H1 (cell line): ENCODE measurements around the gene QRSL1. TPM values are rescaled to one million over a fixed set of nuclear protein-coding genes. Genes with fewer than 3 reads are reported as not detected.

Source experiments
- CTCF ChIA-PET: fragments of 300-600 bp; sonication (Branson Sonifier 250); formaldehyde crosslinking; loops from one replicate; lab custom pipeline; 2021; ENCODE audit not compliant: partially characterized antibody; lab: Charles Lee
- POLR2A ChIA-PET: fragments of 300-600 bp; sonication (Branson Sonifier 250); formaldehyde crosslinking; loops from one replicate; lab custom pipeline; 2021; ENCODE audit warnings: inconsistent platforms; ENCODE audit not compliant: partially characterized antibody; lab: Charles Lee
- DNase-seq, 2 experiments: peaks; one replicate each; pipeline versions ENCODE4 v3.0.0 to v3.0.0-alpha.2; 2010 to 2022; ENCODE audit warnings: low spot score in 2 of 2, low read depth in 1 of 2, mixed read lengths in 1 of 2
- FAIRE-seq: peaks from 2 replicates; lab custom pipeline; 2011; peaks lifted over from hg19 to GRCh38; lab: Jason Lieb, UNC
- H2AFZ ChIP-seq: 2 replicates; pipeline ENCODE4 v1.8.1; 2012; ENCODE audit warnings: low read length, inconsistent platforms
- H2AK5ac ChIP-seq: 2 replicates; pipeline ENCODE4 v1.6.1; 2013; ENCODE audit warnings: low read depth, low read length
- H2BK120ac ChIP-seq: replicated peaks from 2 replicates; pipeline ENCODE3; 2013; ENCODE audit warnings: low read depth, low read length, inconsistent platforms
- H2BK12ac ChIP-seq: 2 replicates; pipeline ENCODE4 v1.6.1; 2013; ENCODE audit warnings: low read depth, low read length
- H2BK15ac ChIP-seq: 2 replicates; pipeline ENCODE4 v1.6.1; 2013; ENCODE audit warnings: low read length
- H2BK20ac ChIP-seq: 2 replicates; pipeline ENCODE4 v1.6.1; 2013; ENCODE audit warnings: low read length
- H2BK5ac ChIP-seq: 2 replicates; pipeline ENCODE4 v1.6.1; 2013; ENCODE audit warnings: low read depth, low read length
- H3K14ac ChIP-seq: 2 replicates; pipeline ENCODE4 v1.6.1; 2013; ENCODE audit warnings: inconsistent platforms; ENCODE audit not compliant: insufficient read length
- H3K18ac ChIP-seq: 2 replicates; pipeline ENCODE4 v1.6.1; 2013; ENCODE audit warnings: low read length; ENCODE audit errors: extremely low read depth
- H3K23ac ChIP-seq: 2 replicates; pipeline ENCODE4 v1.6.1; 2013; ENCODE audit warnings: inconsistent platforms; ENCODE audit not compliant: insufficient read length
- H3K23me2 ChIP-seq: 2 replicates; pipeline ENCODE4 v1.6.1; 2013; ENCODE audit warnings: low read depth, low read length
- H3K27ac ChIP-seq: 2 replicates; pipeline ENCODE4 v1.6.1; 2011; ENCODE audit warnings: low read depth, low read length, inconsistent platforms
- H3K27me3 ChIP-seq, 4 experiments: replicated peaks in 1 of 4; 1 replicate in 1 of 4; 2 replicates in 3 of 4; pipeline versions ENCODE4 v1.6.1 to v1.8.1; 2011 to 2013; ENCODE audit warnings: low read length in 3 of 4, mild to moderate bottlenecking in 3 of 4, inconsistent platforms in 2 of 4, mixed read lengths in 2 of 4, moderate library complexity in 1 of 4; ENCODE audit not compliant: control insufficient read depth in 3 of 4, insufficient read depth in 3 of 4; ENCODE audit errors: extremely low read depth in 1 of 4
- H3K36me3 ChIP-seq, 4 experiments: 2 replicates each; pipeline versions ENCODE4 v1.6.1 to v1.8.1; 2011 to 2013; ENCODE audit warnings: mild to moderate bottlenecking in 4 of 4, low read length in 3 of 4, moderate library complexity in 2 of 4, control low read depth in 1 of 4, inconsistent platforms in 1 of 4; ENCODE audit not compliant: insufficient read depth in 4 of 4, control insufficient read depth in 2 of 4
- H3K4ac ChIP-seq: replicated peaks from 2 replicates; pipeline ENCODE3; 2013; ENCODE audit warnings: low read length, low read depth, mixed read lengths, inconsistent platforms; ENCODE audit not compliant: insufficient read length
- H3K4me1 ChIP-seq, 4 experiments: replicated peaks in 1 of 4; 1 replicate in 1 of 4; 2 replicates in 3 of 4; pipeline versions ENCODE4 v1.6.1 to v1.8.1; 2011 to 2013; ENCODE audit warnings: low read length in 3 of 4, inconsistent platforms in 2 of 4, mixed read lengths in 1 of 4; ENCODE audit not compliant: insufficient read depth in 4 of 4, control insufficient read depth in 3 of 4
- H3K4me2 ChIP-seq, 2 experiments: 2 replicates each; pipeline versions ENCODE4 v1.6.1 to v1.8.1; 2011 to 2013; ENCODE audit warnings: low read depth in 2 of 2, low read length in 2 of 2, control low read depth in 1 of 2, inconsistent platforms in 1 of 2, mild to moderate bottlenecking in 1 of 2; ENCODE audit not compliant: insufficient read depth in 1 of 2
- H3K4me3 ChIP-seq, 4 experiments: fragments of 200-600, 300-600 bp in 1 of 4; sonication (generic), shearing (Covaris generic), sonication (Bioruptor Twin) in 1 of 4; 2 replicates each; pipeline versions ENCODE4 v1.5.1 to v1.8.1; 2011 to 2016; ENCODE audit warnings: low read length in 4 of 4, low read depth in 3 of 4, control low read depth in 2 of 4, inconsistent platforms in 2 of 4, mild to moderate bottlenecking in 2 of 4, mixed read lengths in 1 of 4, moderate library complexity in 1 of 4; ENCODE audit not compliant: insufficient read depth in 2 of 4; ENCODE audit errors: extremely low read depth in 1 of 4
- H3K56ac ChIP-seq: replicated peaks from 2 replicates; pipeline ENCODE3; 2013; ENCODE audit warnings: low read depth, mild to moderate bottlenecking, mixed read lengths, low read length, inconsistent platforms; ENCODE audit not compliant: insufficient read length
- H3K79me1 ChIP-seq: 2 replicates; pipeline ENCODE4 v1.6.1; 2013; ENCODE audit warnings: low read depth, low read length, control low read depth
- H3K79me2 ChIP-seq, 2 experiments: 2 replicates each; pipeline versions ENCODE4 v1.6.1 to v1.8.1; 2012 to 2013; ENCODE audit warnings: low read length in 2 of 2, mild to moderate bottlenecking in 2 of 2, inconsistent platforms in 1 of 2; ENCODE audit not compliant: insufficient read depth in 2 of 2, control insufficient read depth in 1 of 2
- H3K9ac ChIP-seq, 4 experiments: replicated peaks in 1 of 4; 1 replicate in 1 of 4; 2 replicates in 3 of 4; pipeline versions ENCODE4 v1.6.1 to v1.8.1; 2011 to 2013; ENCODE audit warnings: low read depth in 3 of 4, low read length in 3 of 4, control low read depth in 2 of 4, mild to moderate bottlenecking in 2 of 4, moderate library complexity in 2 of 4, inconsistent platforms in 1 of 4; ENCODE audit errors: extremely low read depth in 1 of 4
- H3K9me3 ChIP-seq, 2 experiments: 2 replicates each; pipeline versions ENCODE4 v1.6.1 to v1.8.1; 2012 to 2013; ENCODE audit warnings: mild to moderate bottlenecking in 2 of 2, moderate library complexity in 2 of 2, control low read depth in 1 of 2, inconsistent platforms in 1 of 2, low read depth in 1 of 2, low read length in 1 of 2, mixed read lengths in 1 of 2; ENCODE audit not compliant: insufficient read depth in 2 of 2
- H4K20me1 ChIP-seq, 2 experiments: replicated peaks in 1 of 2; 2 replicates each; pipeline versions ENCODE3 to v1.8.1; 2011 to 2013; ENCODE audit warnings: inconsistent platforms in 2 of 2, low read length in 2 of 2, mild to moderate bottlenecking in 1 of 2; ENCODE audit not compliant: insufficient read depth in 2 of 2, control insufficient read depth in 1 of 2
- H4K5ac ChIP-seq: 2 replicates; pipeline ENCODE4 v1.6.1; 2013; ENCODE audit warnings: low read length, low read depth, mixed read lengths, inconsistent platforms; ENCODE audit not compliant: insufficient read length
- H4K8ac ChIP-seq: 2 replicates; pipeline ENCODE4 v1.8.0; 2013; ENCODE audit warnings: mild to moderate bottlenecking, moderate library complexity, low read length, inconsistent platforms; ENCODE audit not compliant: insufficient read depth; ENCODE audit errors: extremely low read depth
- H4K91ac ChIP-seq: replicated peaks from 2 replicates; pipeline ENCODE3; 2013; ENCODE audit warnings: low read length, mixed read lengths, inconsistent platforms; ENCODE audit not compliant: insufficient read length
- BRCA1 ChIP-seq: IDR thresholded peaks from 2 replicates; pipeline ENCODE4 v1.6.1; 2012; ENCODE audit warnings: low read depth, low read length, improper control_type of control experiment
- CBX5 ChIP-seq: fragments of 300-800, 300-1000 bp; sonication (generic); IDR thresholded peaks from 2 replicates; pipeline ENCODE4 v1.7.1; 2016; ENCODE audit warnings: antibody characterized with exemption, low read length, low read depth
- CTBP2 ChIP-seq: IDR thresholded peaks from 2 replicates; pipeline ENCODE4 v1.7.0; 2011; ENCODE audit warnings: borderline replicate concordance, mild to moderate bottlenecking, moderate library complexity, mixed read lengths, low read length; ENCODE audit not compliant: insufficient read depth, insufficient read length
- KDM1A ChIP-seq: fragments of 200-600, 300-600 bp; sonication (generic); IDR thresholded peaks from 2 replicates; pipeline ENCODE4 v1.7.1; 2016; ENCODE audit warnings: mild to moderate bottlenecking, low read length, borderline replicate concordance
- NRF1 ChIP-seq: IDR thresholded peaks from 2 replicates; pipeline ENCODE4 v1.6.1; 2011; ENCODE audit warnings: mild to moderate bottlenecking, low read depth, low read length, improper control_type of control experiment
- PHF8 ChIP-seq: fragments of 200-600 bp; sonication (generic); conservative IDR thresholded peaks from 2 replicates; pipeline ENCODE4 v1.7.1; 2012; ENCODE audit warnings: low read depth, mild to moderate bottlenecking, inconsistent platforms, low read length, moderate library complexity
- POLR2AphosphoS5 ChIP-seq: IDR thresholded peaks from 2 replicates; pipeline ENCODE4 v1.6.1; 2011; ENCODE audit warnings: low read depth, low read length
- RAD21 ChIP-seq, 2 experiments: IDR thresholded peaks in 1 of 2; conservative IDR thresholded peaks in 1 of 2; 2 replicates each; pipeline ENCODE4 v1.6.1; 2011; ENCODE audit warnings: low read depth in 2 of 2, low read length in 2 of 2, improper control_type of control experiment in 1 of 2, inconsistent platforms in 1 of 2, mild to moderate bottlenecking in 1 of 2, moderate library complexity in 1 of 2
- RBBP5 ChIP-seq: IDR thresholded peaks from 2 replicates; pipeline ENCODE4 v1.7.1; 2012; ENCODE audit warnings: low read depth, mild to moderate bottlenecking, inconsistent platforms, low read length, moderate library complexity, borderline replicate concordance
- SP2 ChIP-seq: IDR thresholded peaks from 2 replicates; pipeline ENCODE4 v1.6.1; 2012; ENCODE audit warnings: mild to moderate bottlenecking, low read length, inconsistent platforms
- YY1 ChIP-seq: IDR thresholded peaks from 2 replicates; pipeline ENCODE4 v1.6.1; 2011; ENCODE audit warnings: low read depth, mild to moderate bottlenecking, low read length
- ZNF274 ChIP-seq: IDR thresholded peaks from 2 replicates; pipeline ENCODE4 v1.7.0; 2012; ENCODE audit warnings: low read length, borderline replicate concordance; ENCODE audit errors: extremely low read depth
- WGBS, 2 experiments: shearing (Covaris generic) in 1 of 2; methylation state at CpG; one replicate each; pipeline versions ENCODE4 v1.1.6 to v1.1.7; 2013 to 2015; ENCODE audit warnings: low lambda C conversion rate in 2 of 2, mixed read lengths in 2 of 2, inconsistent platforms in 1 of 2, low coverage in 1 of 2, missing lambda C conversion rate in 1 of 2; ENCODE audit not compliant: insufficient replicate concordance in 2 of 2, insufficient coverage in 1 of 2, insufficient read length in 1 of 2; ENCODE audit errors: extremely low coverage in 1 of 2, missing lambda C conversion rate in 1 of 2; 5-methylcytosine and 5-hydroxymethylcytosine counted together
- polyA plus RNA-seq, 7 experiments: library from polyadenylated mRNA; depleted of rRNA in 3 of 7; stranded (reverse) in 5 of 7; unstranded in 2 of 7; fragments of >200 nt in 5 of 7; fragments of 200-250 nt in 2 of 7; gene quantifications; 1 replicate in 5 of 7; 2 replicates in 1 of 7; 4 replicates in 1 of 7; pipeline versions ENCODE4 v1.2.1 to v1.2.3, GENCODE V29; 2011 to 2013; ENCODE audit warnings: missing spikeins in 2 of 7, mixed read lengths in 2 of 7
- total RNA-seq: library from RNA; stranded (reverse); fragmentation: NEBNext Ultra II Directional; extraction: Animal tissue kit (Norgen Biotek cat#: 25700); gene quantifications from 2 replicates; pipeline ENCODE4 v1.2.1, GENCODE V29; 2021
- TF ChIP-seq, protein P1 (sequence below): IDR thresholded peaks from 2 replicates; pipeline ENCODE4 v1.6.1; 2012; ENCODE audit warnings: inconsistent platforms

Gene QRSL1
- total and polyA plus RNA-seq, 2 of the 8 experiments (the other 6 are each of a cell fraction or from before 2014, with no cell fraction given), result 7.8 to 22.2 TPM

DNA sequence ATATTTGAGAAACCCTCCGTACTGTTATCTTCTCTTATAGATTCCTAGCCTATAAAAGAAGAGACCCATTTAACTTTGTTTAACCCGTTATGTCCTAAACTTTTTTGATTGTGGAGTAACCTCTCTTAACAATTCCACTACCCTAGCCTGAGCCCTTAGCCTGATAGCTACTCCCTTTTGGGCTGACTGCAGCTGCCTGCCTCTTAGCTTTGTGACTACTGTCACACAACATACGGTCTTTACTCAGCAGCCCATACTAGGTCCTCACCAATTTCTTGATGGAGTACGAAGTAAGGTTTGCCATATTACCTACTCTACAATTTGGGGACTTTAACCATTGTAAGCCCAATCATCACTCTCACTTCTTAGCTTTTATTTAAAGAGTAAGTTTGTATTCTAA lies 72.7 kb downstream of the QRSL1 start:
- Histone ChIP-seq H3K18ac (peak overlapping the region; percentile 20; the same call in 1 of the 2 replicates), H2BK15ac (no peak overlapping the region), H3K9ac (no peak overlapping the region), H4K20me1 (no peaks in the 10 kb centered on the region), H2BK5ac (no peak overlapping the region), H4K5ac (no peak overlapping the region), H4K8ac (no peak overlapping the region), H3K56ac (no peak overlapping the region), H3K23me2 (no peaks in the 10 kb centered on the region), H2BK20ac (peak overlapping the region; percentile 64; the same call in 1 of the 2 replicates), H3K4me1 (peaks cover 0 to 4% (median 1%) of the 10 kb centered on the region in 4 experiments; a peak in 2 of 7 replicates), H3K4me2 (no peak overlapping the region), H3K4me3 (no peak overlapping the region), H3K4ac (no peak overlapping the region), H3K36me3 (peaks cover 0 to 13% (median 0%) of the 10 kb centered on the region in 4 experiments; a peak in 2 of 8 replicates), H3K23ac (no peak overlapping the region), H3K27ac (no peak overlapping the region), H3K27me3 (peaks cover 0 to 2% (median 0%) of the 10 kb centered on the region in 4 experiments; a peak in 1 of 7 replicates), H3K9me3 (peaks cover 16 to 19% of the 10 kb centered on the region in 2 experiments), H2BK12ac (no peak overlapping the region), H3K79me2 (no peaks in the 10 kb centered on the region), H4K91ac (peak overlapping the region; percentile 59), H2BK120ac (no peak overlapping the region), H3K14ac (no peak overlapping the region), H2AK5ac (no peak overlapping the region), H2AFZ (no peak overlapping the region), H3K79me1 (no peaks in the 10 kb centered on the region)
- no peak for DNase-seq
- TF ChIP-seq SP2 (no peak), BRCA1 (no peak), ZNF274 (no peak), RAD21 (IDR thresholded peaks at IDR 0.05 in 1 of 2, conservative IDR thresholded peaks at IDR 0.05 in 1 of 2; ENCODE audit: low read depth in 2 of 2, low read length in 2 of 2) (no peak), KDM1A (no peak), RBBP5 (no peak), PHF8 (no peak), CBX5 (no peak), NRF1 (no peak), YY1 (no peak), POLR2AphosphoS5 (no peak), CTBP2 (no peak)
- TF ChIP-seq, protein P1, sequence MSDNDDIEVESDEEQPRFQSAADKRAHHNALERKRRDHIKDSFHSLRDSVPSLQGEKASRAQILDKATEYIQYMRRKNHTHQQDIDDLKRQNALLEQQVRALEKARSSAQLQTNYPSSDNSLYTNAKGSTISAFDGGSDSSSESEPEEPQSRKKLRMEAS, result no peak
- POLR2A ChIA-PET, result no interaction called here
- WGBS, 2 experiments, result 91% methylated on average over 4 of the region's 4 CpGs; no CpG with 5 or more reads in 1 of the 2 experiments
- CTCF ChIA-PET, result interaction anchor here (0.6 to 1.2 kb wide), 4 partner anchors 13 to 67 kb away, joined by 3 read pairs; no protein-coding TSS in a partner anchor
- no peak for FAIRE-seq
